SU-DHL-6 (cell line): ENCODE measurements around the gene KCTD1.

Experiments
- EZH2phosphoT487 ChIP-seq: fragments of 200-600 bp; sonication (generic), shearing (Covaris generic); conservative IDR thresholded peaks from 2 replicates; pipeline ENCODE4 v1.6.1; 2018; ENCODE audit warnings: mild to moderate bottlenecking, antibody characterized with exemption, low read length, moderate library complexity, mixed read lengths
- TF ChIP-seq, protein P1 (sequence below): fragments of 200-600 bp; sonication (generic); IDR thresholded peaks from one replicate; pipeline ENCODE4 v1.5.1; 2017; ENCODE audit warnings: antibody characterized with exemption, mild to moderate bottlenecking, low read length, moderate library complexity; ENCODE audit not compliant: insufficient read depth, poor library complexity, severe bottlenecking

DNA sequence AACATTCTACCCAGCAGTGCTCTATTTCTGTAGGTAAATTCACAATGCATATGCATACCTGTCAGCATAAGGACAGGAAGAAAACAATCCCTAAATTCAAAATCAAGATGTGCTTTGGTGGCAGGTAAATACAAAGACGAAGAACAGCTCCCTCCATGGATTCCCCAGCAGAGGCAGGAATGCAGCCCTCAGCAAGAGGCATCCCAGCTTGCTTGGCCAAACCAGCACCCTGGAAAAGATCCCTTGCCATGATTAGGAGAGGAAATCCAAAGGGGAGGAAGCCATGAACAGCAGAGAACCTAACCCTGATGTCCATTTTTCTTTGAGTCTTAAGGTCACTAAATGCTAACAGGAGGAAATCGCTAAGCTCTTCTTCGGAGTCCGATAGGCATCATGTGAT, 91.2 kb downstream of the KCTD1 start:
- TF ChIP-seq EZH2phosphoT487, result no peak
- TF ChIP-seq, protein P1, sequence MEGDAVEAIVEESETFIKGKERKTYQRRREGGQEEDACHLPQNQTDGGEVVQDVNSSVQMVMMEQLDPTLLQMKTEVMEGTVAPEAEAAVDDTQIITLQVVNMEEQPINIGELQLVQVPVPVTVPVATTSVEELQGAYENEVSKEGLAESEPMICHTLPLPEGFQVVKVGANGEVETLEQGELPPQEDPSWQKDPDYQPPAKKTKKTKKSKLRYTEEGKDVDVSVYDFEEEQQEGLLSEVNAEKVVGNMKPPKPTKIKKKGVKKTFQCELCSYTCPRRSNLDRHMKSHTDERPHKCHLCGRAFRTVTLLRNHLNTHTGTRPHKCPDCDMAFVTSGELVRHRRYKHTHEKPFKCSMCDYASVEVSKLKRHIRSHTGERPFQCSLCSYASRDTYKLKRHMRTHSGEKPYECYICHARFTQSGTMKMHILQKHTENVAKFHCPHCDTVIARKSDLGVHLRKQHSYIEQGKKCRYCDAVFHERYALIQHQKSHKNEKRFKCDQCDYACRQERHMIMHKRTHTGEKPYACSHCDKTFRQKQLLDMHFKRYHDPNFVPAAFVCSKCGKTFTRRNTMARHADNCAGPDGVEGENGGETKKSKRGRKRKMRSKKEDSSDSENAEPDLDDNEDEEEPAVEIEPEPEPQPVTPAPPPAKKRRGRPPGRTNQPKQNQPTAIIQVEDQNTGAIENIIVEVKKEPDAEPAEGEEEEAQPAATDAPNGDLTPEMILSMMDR, result no peak
